SJCRH30 (cell line): ENCODE results near the gene RIMKLB. TPM values are rescaled to one million over a fixed set of nuclear protein-coding genes. Genes with fewer than 3 reads are reported as not detected.
A peak's percentile ranks its signal among the peaks of the same experiment; 100 is the strongest.
"Not testable (repeated sequence)": the region's sequence is repeated elsewhere in the genome, so short reads cannot be mapped to it uniquely, and the experiment has no call there.

Source experiments
- DNase-seq, 2 experiments: peaks; one replicate each; pipeline ENCODE4 v3.0.0-alpha.2; 2015 to 2020
- H3K27ac ChIP-seq: fragments of 250-450 bp; sonication (Bioruptor Pico); 2 replicates; pipeline ENCODE4 v1.5.1; 2020; ENCODE audit warnings: mild to moderate bottlenecking, moderate library complexity
- H3K27me3 ChIP-seq: fragments of 250-450 bp; sonication (Bioruptor Pico); 2 replicates; pipeline ENCODE4 v1.5.1; 2020; ENCODE audit warnings: mild to moderate bottlenecking, moderate library complexity
- H3K36me3 ChIP-seq: fragments of 250-450 bp; sonication (Bioruptor Pico); 2 replicates; pipeline ENCODE4 v1.5.1; 2020; ENCODE audit warnings: mild to moderate bottlenecking, moderate library complexity
- H3K4me1 ChIP-seq: fragments of 250-450 bp; sonication (Bioruptor Pico); 2 replicates; pipeline ENCODE4 v1.5.1; 2020; ENCODE audit warnings: mild to moderate bottlenecking, moderate library complexity
- H3K4me3 ChIP-seq: fragments of 250-450 bp; sonication (Bioruptor Pico); 2 replicates; pipeline ENCODE4 v1.5.1; 2020; ENCODE audit warnings: mild to moderate bottlenecking, moderate library complexity
- H3K9me3 ChIP-seq: fragments of 250-450 bp; sonication (Bioruptor Pico); replicated peaks from 2 replicates; pipeline ENCODE4 v1.5.1; 2020; ENCODE audit warnings: mild to moderate bottlenecking, moderate library complexity
- total RNA-seq: library from RNA; depleted of rRNA; stranded (reverse); fragments of >200 nt; shearing (Covaris generic); gene quantifications from 2 replicates; pipeline ENCODE4 v1.2.3, GENCODE V29; 2014

The RIMKLB gene
- total RNA-seq, 1 experiment from 2014 or later, result 63.1 TPM

- DNase-seq, result no peak
- Histone ChIP-seq H3K27ac (no peak overlapping the region), H3K27me3 (no peaks in the 10 kb centered on the region), H3K36me3 (peaks cover 9% of the 10 kb centered on the region; the same call in 1 of the 2 replicates), H3K4me1 (peaks cover 5% of the 10 kb centered on the region), H3K4me3 (no peak overlapping the region), H3K9me3 (no peaks in the 10 kb centered on the region)
Observed at GRCh38 chr12:8701046-8701660, 3.4 kb downstream of the RIMKLB start.

GRCh38 chr12:8702159-8702558, 4.4 kb downstream of the RIMKLB start:
- Histone ChIP-seq H3K27me3 (no peaks in the 10 kb centered on the region), H3K27ac (no peak overlapping the region)

GRCh38 chr12:8709124-8709830, 11.5 kb downstream of the RIMKLB start:
- H3K4me3 ChIP-seq, result no peak overlapping the region
- H3K27me3 ChIP-seq, result no peaks in the 10 kb centered on the region
- peaks cover 11% of the 10 kb centered on the region; the same call in 1 of the 2 replicates for H3K36me3 ChIP-seq
- H3K9me3 ChIP-seq, result no peaks in the 10 kb centered on the region
- H3K27ac ChIP-seq, result peak overlapping the region; percentile 19; the same call in 1 of the 2 replicates
- H3K4me1 ChIP-seq, result peaks cover 10% of the 10 kb centered on the region
- DNase-seq, result peak; percentile 59 to 73

More at GRCh38 chr12:8702159-8702558, 4.4 kb downstream of the RIMKLB start:
- DNase-seq, result no peak
- Histone ChIP-seq H3K36me3 (peaks cover 9% of the 10 kb centered on the region; the same call in 1 of the 2 replicates), H3K4me1 (no peaks in the 10 kb centered on the region), H3K4me3 (no peak overlapping the region), H3K9me3 (no peaks in the 10 kb centered on the region)

DNA sequence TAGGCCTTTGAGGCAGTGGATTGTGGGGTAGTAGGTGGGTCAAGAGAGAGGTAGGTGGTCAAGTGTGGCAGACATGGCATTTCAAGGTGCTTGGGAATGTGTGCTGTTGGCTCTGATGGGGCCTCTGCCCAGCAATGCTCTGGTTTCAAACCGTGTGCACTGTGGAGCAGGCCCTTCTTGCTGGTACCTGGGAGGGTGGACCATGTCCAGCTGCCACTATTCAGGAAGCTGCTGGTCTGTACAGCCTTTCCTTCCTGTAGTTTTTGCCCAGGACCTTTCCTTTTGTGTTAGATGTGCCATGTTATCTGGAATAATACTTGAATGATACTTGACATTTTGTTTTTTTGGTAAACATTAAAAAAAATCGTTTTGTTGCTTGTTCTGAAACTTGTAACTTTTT, 14.8 kb downstream of the RIMKLB start:
- peaks cover 10% of the 10 kb centered on the region for H3K4me1 ChIP-seq
- no peak overlapping the region for H3K27ac ChIP-seq
- no peak for DNase-seq
- no peaks in the 10 kb centered on the region for H3K27me3 ChIP-seq
- peaks cover 28% of the 10 kb centered on the region for H3K36me3 ChIP-seq
- H3K9me3 ChIP-seq, result no peaks in the 10 kb centered on the region
- no peak overlapping the region for H3K4me3 ChIP-seq

DNA sequence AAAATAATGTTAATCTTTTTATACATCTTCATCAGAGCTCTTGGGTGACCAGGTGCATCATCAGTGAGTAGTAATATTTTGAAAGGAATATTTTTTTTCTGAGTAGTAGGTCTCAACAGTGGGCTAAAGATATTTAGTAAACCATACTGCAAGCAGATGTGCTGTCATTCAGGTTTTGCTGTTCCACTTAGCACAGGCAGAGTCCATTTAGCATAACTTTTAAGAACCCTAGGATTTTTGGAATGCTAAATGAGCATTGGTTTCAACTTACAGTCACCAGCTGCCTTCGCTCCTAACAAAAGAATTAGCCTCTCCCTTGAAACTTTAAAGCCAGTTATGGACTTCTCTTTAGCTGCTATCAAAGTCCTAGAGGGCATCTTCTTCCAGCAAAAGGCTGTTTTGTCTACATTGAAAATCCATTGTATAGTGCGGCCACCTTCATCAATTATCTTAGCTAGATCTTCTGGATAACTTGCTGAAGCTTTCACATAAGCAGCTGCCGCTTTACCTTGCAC, 24.6 kb downstream of the RIMKLB start:
- Histone ChIP-seq H3K36me3 (peaks cover 47% of the 10 kb centered on the region), H3K9me3 (no peaks in the 10 kb centered on the region), H3K27ac (peak overlapping the region; percentile 76), H3K4me1 (peaks cover 23% of the 10 kb centered on the region), H3K27me3 (no peaks in the 10 kb centered on the region), H3K4me3 (no peak overlapping the region)
- DNase-seq, result peak; percentile 50 to 83

- no peak overlapping the region for H3K4me3 ChIP-seq
- no peaks in the 10 kb centered on the region for H3K4me1 ChIP-seq
- H3K36me3 ChIP-seq, result peaks cover 12% of the 10 kb centered on the region
- no peaks in the 10 kb centered on the region for H3K27me3 ChIP-seq
- DNase-seq, result no peak
- no peaks in the 10 kb centered on the region for H3K9me3 ChIP-seq
- H3K27ac ChIP-seq, result no peak overlapping the region
Observed at GRCh38 chr12:8734873-8735381, 37.1 kb downstream of the RIMKLB start.

- Histone ChIP-seq H3K9me3 (no peaks in the 10 kb centered on the region), H3K36me3 (peaks cover 14% of the 10 kb centered on the region), H3K4me1 (no peaks in the 10 kb centered on the region), H3K27ac (no peak overlapping the region), H3K4me3 (no peak overlapping the region), H3K27me3 (no peaks in the 10 kb centered on the region)
- no peak for DNase-seq
Observed at GRCh38 chr12:8742501-8742900, 44.7 kb downstream of the RIMKLB start.

DNA sequence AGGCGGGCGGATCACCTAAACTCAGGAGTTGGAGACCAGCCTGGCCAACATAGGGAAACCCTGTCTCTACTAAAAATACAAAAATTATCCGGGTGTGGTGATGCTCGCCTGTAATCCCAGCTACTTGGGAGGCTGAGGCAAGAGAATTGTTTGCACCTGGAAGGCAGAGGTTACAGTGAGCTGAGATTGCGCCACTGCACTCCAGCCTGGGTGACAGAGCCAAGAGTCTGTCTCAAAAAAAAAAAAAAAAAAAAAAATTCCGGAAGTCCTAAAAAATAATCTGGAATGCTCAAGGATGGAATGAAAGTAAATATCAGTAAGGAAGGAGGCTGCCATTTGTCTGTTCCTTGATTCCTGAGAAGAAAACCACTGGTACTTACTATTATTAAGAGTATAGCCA, 45.3 kb downstream of the RIMKLB start:
- H3K27me3 ChIP-seq, H3K27ac ChIP-seq, H3K4me3 ChIP-seq, H3K9me3 ChIP-seq, H3K4me1 ChIP-seq, DNase-seq: not testable (repeated sequence)
- H3K36me3 ChIP-seq, result peaks cover 14% of the 10 kb centered on the region

- not testable (repeated sequence) for H3K9me3 ChIP-seq, H3K4me3 ChIP-seq, H3K4me1 ChIP-seq, H3K27me3 ChIP-seq, DNase-seq, H3K27ac ChIP-seq, H3K36me3 ChIP-seq
Observed at GRCh38 chr12:8745631-8746030, 47.8 kb downstream of the RIMKLB start.

GRCh38 chr12:8746046-8746445, 48.3 kb downstream of the RIMKLB start:
- peaks cover 13% of the 10 kb centered on the region for H3K36me3 ChIP-seq
- H3K27ac ChIP-seq, result no peak overlapping the region
- no peaks in the 10 kb centered on the region for H3K27me3 ChIP-seq
- no peaks in the 10 kb centered on the region for H3K9me3 ChIP-seq
- no peak overlapping the region for H3K4me3 ChIP-seq
- no peak for DNase-seq
- H3K4me1 ChIP-seq, result no peaks in the 10 kb centered on the region

DNA sequence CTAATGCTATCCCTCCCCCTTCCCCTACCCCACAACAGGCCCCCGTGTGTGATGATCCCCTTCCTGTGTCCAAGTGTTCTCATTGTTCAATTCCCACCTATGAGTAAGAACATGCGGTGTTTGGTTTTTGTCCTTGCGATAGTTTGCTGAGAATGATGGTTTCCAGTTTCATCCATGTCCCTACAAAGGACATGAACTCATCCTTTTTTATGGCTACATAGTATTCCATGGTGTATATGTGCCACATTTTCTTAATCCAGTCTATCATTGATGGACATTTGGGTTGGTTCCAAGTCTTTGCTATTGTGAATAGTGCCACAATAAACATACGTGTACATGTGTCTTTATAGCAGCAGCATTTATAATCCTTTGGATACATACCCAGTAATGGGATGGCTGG, 62.3 kb downstream of the RIMKLB start:
- not testable (repeated sequence) for H3K4me3 ChIP-seq, H3K9me3 ChIP-seq, DNase-seq, H3K4me1 ChIP-seq, H3K27me3 ChIP-seq
- Histone ChIP-seq H3K27ac (0 out of 2 replicates have a peak overlapping the region, but pooled peaks have one; percentile 18), H3K36me3 (peaks cover 35% of the 10 kb centered on the region)

DNA sequence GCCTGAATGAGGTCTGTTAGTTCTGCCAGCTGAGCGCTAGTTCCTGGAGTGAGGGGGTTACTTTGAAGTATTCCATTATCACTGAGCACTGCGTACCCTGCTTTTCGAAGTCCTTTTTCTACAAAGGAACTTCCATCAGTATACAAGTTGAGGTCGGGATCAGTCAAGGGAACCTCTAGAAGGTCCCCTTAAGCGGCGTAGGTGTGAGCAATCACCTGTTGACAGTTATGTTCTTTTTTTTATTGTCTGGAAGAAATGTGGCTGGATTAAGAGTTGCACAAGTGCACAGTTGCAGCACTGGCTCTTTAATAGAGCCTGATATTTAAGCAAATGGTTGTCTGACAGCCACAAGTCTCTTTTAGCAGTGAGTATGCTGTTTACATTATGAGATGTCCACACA, 64.9 kb downstream of the RIMKLB start:
- Histone ChIP-seq H3K4me1 (peaks cover 29% of the 10 kb centered on the region), H3K36me3 (peaks cover 31% of the 10 kb centered on the region)
- not testable (repeated sequence) for H3K27ac ChIP-seq, H3K4me3 ChIP-seq, H3K27me3 ChIP-seq, DNase-seq, H3K9me3 ChIP-seq

DNA sequence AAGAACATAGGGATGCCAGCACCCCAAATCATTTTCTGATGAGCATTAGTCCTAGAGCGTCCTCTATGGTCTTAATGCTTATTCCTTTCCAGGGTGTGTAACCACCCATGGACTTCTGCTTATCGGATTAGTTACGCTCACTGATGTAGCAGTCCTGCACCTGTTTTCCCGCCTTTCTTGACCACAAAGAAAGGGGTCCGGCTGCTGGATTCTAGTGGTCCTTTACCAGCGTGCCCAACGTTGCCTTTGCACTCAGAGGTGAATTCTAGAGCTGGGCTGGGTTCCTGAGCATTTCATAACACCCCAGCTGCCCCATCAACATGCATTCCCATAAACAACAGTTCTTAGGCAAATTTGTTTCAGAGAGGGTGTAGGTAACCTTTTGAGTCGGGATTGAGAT, 68.3 kb downstream of the RIMKLB start:
- Histone ChIP-seq H3K36me3 (peaks cover 23% of the 10 kb centered on the region; the same call in 1 of the 2 replicates), H3K4me1 (peaks cover 26% of the 10 kb centered on the region), H3K27ac (peak overlapping the region; percentile 97)
- not testable (repeated sequence) for H3K4me3 ChIP-seq, H3K27me3 ChIP-seq, H3K9me3 ChIP-seq
- peak; percentile 91 to 93 for DNase-seq

DNA sequence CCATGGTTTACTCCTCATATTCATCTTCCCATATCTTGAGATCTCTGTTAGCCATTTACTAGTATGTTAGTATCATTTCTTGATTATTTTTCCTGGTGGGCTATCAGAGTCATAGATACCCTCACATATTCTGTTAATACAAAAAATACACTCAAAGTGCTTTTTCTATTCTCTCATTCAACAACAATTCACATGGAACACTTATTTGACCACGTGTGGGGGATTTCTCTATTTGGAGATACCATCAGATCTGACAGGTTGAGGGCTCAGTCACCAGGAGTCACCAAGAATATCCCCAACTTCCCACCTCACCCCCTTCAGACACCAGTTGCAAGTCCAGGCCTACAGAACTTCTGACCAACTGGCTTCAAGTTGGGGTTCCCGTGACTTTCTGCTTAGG, 72.7 kb downstream of the RIMKLB start:
- no peak for DNase-seq
- H3K27me3 ChIP-seq, result no peaks in the 10 kb centered on the region
- no peaks in the 10 kb centered on the region for H3K9me3 ChIP-seq
- peaks cover 31% of the 10 kb centered on the region for H3K36me3 ChIP-seq
- H3K4me1 ChIP-seq, result peaks cover 20% of the 10 kb centered on the region
- no peak overlapping the region for H3K4me3 ChIP-seq
- H3K27ac ChIP-seq, result no peak overlapping the region

DNA sequence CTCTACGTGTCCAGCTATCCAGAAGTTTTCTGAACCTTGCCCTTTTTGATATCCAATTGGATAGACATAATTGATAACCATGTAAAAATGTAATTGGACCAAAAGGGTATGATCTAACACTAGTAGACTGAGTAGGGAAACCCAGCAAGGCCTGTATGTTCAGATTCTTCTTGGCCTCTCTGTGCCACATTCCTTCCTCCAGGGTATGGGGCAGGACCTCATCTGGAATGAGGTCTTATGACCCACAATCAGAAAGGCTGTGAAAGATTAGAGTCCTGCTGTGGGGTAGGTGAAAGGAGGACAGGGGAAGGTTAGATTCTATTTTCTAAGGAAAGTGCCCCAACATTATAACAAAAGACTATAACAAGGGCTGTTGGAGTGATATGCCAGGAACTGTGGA, 73.3 kb downstream of the RIMKLB start:
- Histone ChIP-seq H3K36me3 (peaks cover 37% of the 10 kb centered on the region), H3K27ac (no peak overlapping the region), H3K27me3 (no peaks in the 10 kb centered on the region), H3K4me1 (peaks cover 14% of the 10 kb centered on the region), H3K4me3 (no peak overlapping the region), H3K9me3 (no peaks in the 10 kb centered on the region)
- DNase-seq, result no peak
